Liver (tissue), 3 donors: ENCODE measurements around the gene MRPS23.

ENCODE experiments used
- EGR1 ChIP-seq, 2 donors: IDR thresholded peaks; 2 replicates each; pipeline ENCODE4 v1.6.1; 2016 to 2018; ENCODE audit warnings: antibody characterized with exemption in 2 of 2, low read depth in 2 of 2
- FOXA1 ChIP-seq: IDR thresholded peaks from 2 replicates; pipeline ENCODE4 v1.6.1; 2016; ENCODE audit warnings: antibody characterized with exemption
- HNF4A ChIP-seq, 2 donors: conservative IDR thresholded peaks; 2 replicates each; pipeline ENCODE4 v1.6.1; 2016; ENCODE audit warnings: antibody characterized with exemption in 2 of 2, mild to moderate bottlenecking in 2 of 2
- JUND ChIP-seq, 2 donors: IDR thresholded peaks; 2 replicates each; pipeline ENCODE4 v1.6.1; 2016; ENCODE audit warnings: antibody characterized with exemption in 2 of 2
- RAD21 ChIP-seq, 2 donors: IDR thresholded peaks; 2 replicates each; pipeline ENCODE4 v1.6.1; 2016; ENCODE audit warnings: antibody characterized with exemption in 2 of 2, mild to moderate bottlenecking in 2 of 2
- RXRA ChIP-seq, 2 donors: IDR thresholded peaks; 2 replicates each; pipeline ENCODE4 v1.6.1; 2017 to 2018; ENCODE audit warnings: antibody characterized with exemption in 2 of 2, mild to moderate bottlenecking in 1 of 2
- SP1 ChIP-seq: IDR thresholded peaks from 2 replicates; pipeline ENCODE4 v1.6.1; 2018; ENCODE audit warnings: antibody characterized with exemption, mild to moderate bottlenecking
- TAF1 ChIP-seq: conservative IDR thresholded peaks from 2 replicates; pipeline ENCODE4 v1.6.1; 2016; ENCODE audit warnings: antibody characterized with exemption, mild to moderate bottlenecking
- YY1 ChIP-seq: IDR thresholded peaks from 2 replicates; pipeline ENCODE4 v1.6.1; 2016; ENCODE audit warnings: antibody characterized with exemption, mild to moderate bottlenecking
- TF ChIP-seq, protein P1 (sequence below): fragments of 150-350 bp; IDR thresholded peaks from 2 replicates; pipeline ENCODE4 v1.5.1; 2017; ENCODE audit warnings: improper control_type of control experiment, low read depth, low read length; ENCODE audit not compliant: missing input control
- TF ChIP-seq, protein P2 (sequence below): IDR thresholded peaks from 2 replicates; pipeline ENCODE4 v1.6.1; 2016; ENCODE audit warnings: antibody characterized with exemption
- TF ChIP-seq, protein P3 (sequence below): IDR thresholded peaks from 2 replicates; pipeline ENCODE4 v1.6.1; 2016; ENCODE audit warnings: antibody characterized with exemption
- TF ChIP-seq, protein P4 (sequence below): IDR thresholded peaks from 2 replicates; pipeline ENCODE4 v1.6.1; 2016; ENCODE audit warnings: antibody characterized with exemption
- donor health status: healthy.
- donor health status: healthy.

DNA sequence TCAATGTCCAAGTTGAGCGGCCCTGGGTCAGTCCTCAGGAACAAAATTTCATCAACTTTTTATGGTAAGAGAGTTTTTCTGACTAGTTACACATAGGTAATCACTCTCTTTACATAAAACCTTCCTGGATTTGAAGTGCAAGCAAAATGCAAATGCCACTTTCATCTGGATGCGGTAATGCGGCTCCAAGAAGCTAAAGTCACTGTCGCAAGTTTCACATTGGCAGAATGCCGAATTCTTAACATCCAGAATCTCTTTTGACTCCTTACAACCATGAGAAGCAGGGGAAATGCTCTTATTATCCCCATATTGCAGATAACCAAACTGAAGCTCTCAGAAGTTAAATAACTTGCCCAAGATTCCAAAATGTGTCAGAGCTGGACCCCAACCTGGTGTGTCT is 30.0 kb downstream of the MRPS23 start:
- TF ChIP-seq, protein P1, sequence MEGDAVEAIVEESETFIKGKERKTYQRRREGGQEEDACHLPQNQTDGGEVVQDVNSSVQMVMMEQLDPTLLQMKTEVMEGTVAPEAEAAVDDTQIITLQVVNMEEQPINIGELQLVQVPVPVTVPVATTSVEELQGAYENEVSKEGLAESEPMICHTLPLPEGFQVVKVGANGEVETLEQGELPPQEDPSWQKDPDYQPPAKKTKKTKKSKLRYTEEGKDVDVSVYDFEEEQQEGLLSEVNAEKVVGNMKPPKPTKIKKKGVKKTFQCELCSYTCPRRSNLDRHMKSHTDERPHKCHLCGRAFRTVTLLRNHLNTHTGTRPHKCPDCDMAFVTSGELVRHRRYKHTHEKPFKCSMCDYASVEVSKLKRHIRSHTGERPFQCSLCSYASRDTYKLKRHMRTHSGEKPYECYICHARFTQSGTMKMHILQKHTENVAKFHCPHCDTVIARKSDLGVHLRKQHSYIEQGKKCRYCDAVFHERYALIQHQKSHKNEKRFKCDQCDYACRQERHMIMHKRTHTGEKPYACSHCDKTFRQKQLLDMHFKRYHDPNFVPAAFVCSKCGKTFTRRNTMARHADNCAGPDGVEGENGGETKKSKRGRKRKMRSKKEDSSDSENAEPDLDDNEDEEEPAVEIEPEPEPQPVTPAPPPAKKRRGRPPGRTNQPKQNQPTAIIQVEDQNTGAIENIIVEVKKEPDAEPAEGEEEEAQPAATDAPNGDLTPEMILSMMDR = no peak
- TF ChIP-seq, protein P2, sequence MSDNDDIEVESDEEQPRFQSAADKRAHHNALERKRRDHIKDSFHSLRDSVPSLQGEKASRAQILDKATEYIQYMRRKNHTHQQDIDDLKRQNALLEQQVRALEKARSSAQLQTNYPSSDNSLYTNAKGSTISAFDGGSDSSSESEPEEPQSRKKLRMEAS = no peak
- no peak for TF ChIP-seq RAD21 (IDR thresholded peaks at IDR 0.05)
- TF ChIP-seq, protein P3, sequence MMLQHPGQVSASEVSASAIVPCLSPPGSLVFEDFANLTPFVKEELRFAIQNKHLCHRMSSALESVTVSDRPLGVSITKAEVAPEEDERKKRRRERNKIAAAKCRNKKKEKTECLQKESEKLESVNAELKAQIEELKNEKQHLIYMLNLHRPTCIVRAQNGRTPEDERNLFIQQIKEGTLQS = no peak
- no peak for TF ChIP-seq TAF1
- TF ChIP-seq YY1 = no peak
- TF ChIP-seq, protein P4, sequence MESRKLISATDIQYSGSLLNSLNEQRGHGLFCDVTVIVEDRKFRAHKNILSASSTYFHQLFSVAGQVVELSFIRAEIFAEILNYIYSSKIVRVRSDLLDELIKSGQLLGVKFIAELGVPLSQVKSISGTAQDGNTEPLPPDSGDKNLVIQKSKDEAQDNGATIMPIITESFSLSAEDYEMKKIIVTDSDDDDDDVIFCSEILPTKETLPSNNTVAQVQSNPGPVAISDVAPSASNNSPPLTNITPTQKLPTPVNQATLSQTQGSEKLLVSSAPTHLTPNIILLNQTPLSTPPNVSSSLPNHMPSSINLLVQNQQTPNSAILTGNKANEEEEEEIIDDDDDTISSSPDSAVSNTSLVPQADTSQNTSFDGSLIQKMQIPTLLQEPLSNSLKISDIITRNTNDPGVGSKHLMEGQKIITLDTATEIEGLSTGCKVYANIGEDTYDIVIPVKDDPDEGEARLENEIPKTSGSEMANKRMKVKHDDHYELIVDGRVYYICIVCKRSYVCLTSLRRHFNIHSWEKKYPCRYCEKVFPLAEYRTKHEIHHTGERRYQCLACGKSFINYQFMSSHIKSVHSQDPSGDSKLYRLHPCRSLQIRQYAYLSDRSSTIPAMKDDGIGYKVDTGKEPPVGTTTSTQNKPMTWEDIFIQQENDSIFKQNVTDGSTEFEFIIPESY = no peak
- no peak for TF ChIP-seq HNF4A (conservative IDR thresholded peaks at IDR 0.05)
- no peak for TF ChIP-seq EGR1 (IDR thresholded peaks at IDR 0.05; ENCODE audit: low read depth in 2 of 2)
- no peak for TF ChIP-seq RXRA (IDR thresholded peaks at IDR 0.05)
- TF ChIP-seq FOXA1 = no peak
- no peak for TF ChIP-seq SP1
- TF ChIP-seq JUND (IDR thresholded peaks at IDR 0.05) = no peak
